Measurements from ENCODE around the gene SRA1.

DNA sequence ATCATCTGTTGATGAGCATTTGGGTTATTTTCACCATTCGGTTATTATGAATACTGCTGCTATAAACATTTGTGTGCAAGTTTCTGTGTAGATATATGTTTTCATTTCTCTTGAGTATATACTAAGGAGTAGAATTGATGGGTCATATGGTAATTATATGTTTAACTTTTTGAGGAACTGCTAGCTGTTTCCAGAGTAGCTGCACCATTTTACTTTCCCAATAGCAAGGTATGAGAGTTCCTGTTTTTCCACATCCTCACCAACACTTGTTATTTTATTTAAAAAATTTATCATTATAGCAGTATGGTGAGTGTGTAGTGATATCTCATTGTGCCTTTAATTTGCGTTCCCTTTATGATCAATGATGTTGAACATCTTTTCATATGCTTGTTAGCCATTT is 46.5 kb upstream of the SRA1 start:
- TF ChIP-seq, protein P1, sequence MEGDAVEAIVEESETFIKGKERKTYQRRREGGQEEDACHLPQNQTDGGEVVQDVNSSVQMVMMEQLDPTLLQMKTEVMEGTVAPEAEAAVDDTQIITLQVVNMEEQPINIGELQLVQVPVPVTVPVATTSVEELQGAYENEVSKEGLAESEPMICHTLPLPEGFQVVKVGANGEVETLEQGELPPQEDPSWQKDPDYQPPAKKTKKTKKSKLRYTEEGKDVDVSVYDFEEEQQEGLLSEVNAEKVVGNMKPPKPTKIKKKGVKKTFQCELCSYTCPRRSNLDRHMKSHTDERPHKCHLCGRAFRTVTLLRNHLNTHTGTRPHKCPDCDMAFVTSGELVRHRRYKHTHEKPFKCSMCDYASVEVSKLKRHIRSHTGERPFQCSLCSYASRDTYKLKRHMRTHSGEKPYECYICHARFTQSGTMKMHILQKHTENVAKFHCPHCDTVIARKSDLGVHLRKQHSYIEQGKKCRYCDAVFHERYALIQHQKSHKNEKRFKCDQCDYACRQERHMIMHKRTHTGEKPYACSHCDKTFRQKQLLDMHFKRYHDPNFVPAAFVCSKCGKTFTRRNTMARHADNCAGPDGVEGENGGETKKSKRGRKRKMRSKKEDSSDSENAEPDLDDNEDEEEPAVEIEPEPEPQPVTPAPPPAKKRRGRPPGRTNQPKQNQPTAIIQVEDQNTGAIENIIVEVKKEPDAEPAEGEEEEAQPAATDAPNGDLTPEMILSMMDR (IDR thresholded peaks at IDR 0.05): no peak
- TF ChIP-seq POLR2A (IDR thresholded peaks at IDR 0.05): no peak

Measured in testis (tissue), 2 donors.